Osteoblast (primary cell): Measurements from ENCODE around the gene MRGPRE. TPM values are rescaled to one million over a fixed set of nuclear protein-coding genes. Genes with fewer than 3 reads are reported as not detected.

Source experiments
- DNase-seq: peaks from one replicate; pipeline ENCODE4 v3.0.0; 2011; ENCODE audit warnings: low spot score, mixed read lengths; ENCODE audit not compliant: insufficient read length; ENCODE audit errors: missing footprints
- H2AFZ ChIP-seq: 2 replicates; pipeline ENCODE4 v1.6.0; 2011; ENCODE audit warnings: mild to moderate bottlenecking, low read length
- H3K27ac ChIP-seq: 2 replicates; pipeline ENCODE4 v1.5.1; 2011; ENCODE audit warnings: mild to moderate bottlenecking, low read depth, low read length, moderate library complexity
- H3K27me3 ChIP-seq: 2 replicates; pipeline ENCODE4 v1.6.0; 2012; ENCODE audit warnings: mild to moderate bottlenecking, control low read depth, inconsistent platforms, low read length, moderate library complexity; ENCODE audit not compliant: insufficient read depth
- H3K36me3 ChIP-seq: 2 replicates; pipeline ENCODE4 v1.5.1; 2011; ENCODE audit warnings: mild to moderate bottlenecking, low read length, control low read depth, moderate library complexity; ENCODE audit not compliant: insufficient read depth
- H3K4me1 ChIP-seq: 2 replicates; pipeline ENCODE4 v1.5.1; 2011; ENCODE audit warnings: mild to moderate bottlenecking, low read length, control low read depth, moderate library complexity; ENCODE audit not compliant: insufficient read depth
- H3K4me2 ChIP-seq: 2 replicates; pipeline ENCODE4 v1.6.0; 2011; ENCODE audit warnings: mild to moderate bottlenecking, low read length; ENCODE audit not compliant: insufficient read depth
- H3K4me3 ChIP-seq: fragments of 200-600 bp; sonication (generic); 3 replicates; pipeline ENCODE4 v1.5.1; 2012; ENCODE audit warnings: mild to moderate bottlenecking, low read length, inconsistent platforms; ENCODE audit not compliant: insufficient read depth
- H3K79me2 ChIP-seq: 2 replicates; pipeline ENCODE4 v1.6.0; 2012; ENCODE audit warnings: mild to moderate bottlenecking, low read length, control low read depth, inconsistent platforms; ENCODE audit not compliant: insufficient read depth
- H3K9me3 ChIP-seq: 2 replicates; pipeline ENCODE4 v1.5.1; 2011; ENCODE audit warnings: low read depth, low read length, control low read depth
- H4K20me1 ChIP-seq: 2 replicates; pipeline ENCODE4 v1.6.0; 2012; ENCODE audit warnings: mild to moderate bottlenecking, low read length, control low read depth; ENCODE audit not compliant: insufficient read depth
- CTCF ChIP-seq: IDR thresholded peaks from 2 replicates; pipeline ENCODE4 v1.5.1; 2011; ENCODE audit warnings: mild to moderate bottlenecking, low read depth, low read length, moderate library complexity; ENCODE audit errors: extremely low read depth
- total RNA-seq: library from RNA; depleted of rRNA; stranded (reverse); fragments of >200 nt; gene quantifications from 2 replicates; pipeline ENCODE4 v1.2.3, GENCODE V29; 2012

Gene MRGPRE
- total RNA-seq, 1 donor = under 0.01 TPM

- H3K36me3 ChIP-seq = no peaks in the 10 kb centered on the region
- no peaks in the 10 kb centered on the region for H3K9me3 ChIP-seq
- no peak overlapping the region for H3K4me2 ChIP-seq
- H3K4me3 ChIP-seq = no peak overlapping the region
- no peaks in the 10 kb centered on the region for H4K20me1 ChIP-seq
- no peaks in the 10 kb centered on the region for H3K4me1 ChIP-seq
- no peaks in the 10 kb centered on the region for H3K79me2 ChIP-seq
- H3K27me3 ChIP-seq = peaks cover 40% of the 10 kb centered on the region
- no peak overlapping the region for H3K27ac ChIP-seq
- DNase-seq = peak; percentile 78
- TF ChIP-seq CTCF = no peak
- H2AFZ ChIP-seq = no peak overlapping the region
These were observed 31.7 kb downstream of the MRGPRE start for GRCh38 chr11:3200388-3201111.

GRCh38 chr11:3199537-3200295, 32.5 kb downstream of the MRGPRE start:
- TF ChIP-seq CTCF = no peak
- H2AFZ ChIP-seq = no peak overlapping the region
- no peak overlapping the region for H3K4me2 ChIP-seq
- peak; percentile 80 for DNase-seq
- H3K27ac ChIP-seq = no peak overlapping the region
- no peaks in the 10 kb centered on the region for H4K20me1 ChIP-seq
- H3K36me3 ChIP-seq = no peaks in the 10 kb centered on the region
- H3K4me1 ChIP-seq = no peaks in the 10 kb centered on the region
- H3K4me3 ChIP-seq = no peak overlapping the region
- peaks cover 36% of the 10 kb centered on the region for H3K27me3 ChIP-seq
- H3K79me2 ChIP-seq = no peaks in the 10 kb centered on the region
- no peaks in the 10 kb centered on the region for H3K9me3 ChIP-seq

DNA sequence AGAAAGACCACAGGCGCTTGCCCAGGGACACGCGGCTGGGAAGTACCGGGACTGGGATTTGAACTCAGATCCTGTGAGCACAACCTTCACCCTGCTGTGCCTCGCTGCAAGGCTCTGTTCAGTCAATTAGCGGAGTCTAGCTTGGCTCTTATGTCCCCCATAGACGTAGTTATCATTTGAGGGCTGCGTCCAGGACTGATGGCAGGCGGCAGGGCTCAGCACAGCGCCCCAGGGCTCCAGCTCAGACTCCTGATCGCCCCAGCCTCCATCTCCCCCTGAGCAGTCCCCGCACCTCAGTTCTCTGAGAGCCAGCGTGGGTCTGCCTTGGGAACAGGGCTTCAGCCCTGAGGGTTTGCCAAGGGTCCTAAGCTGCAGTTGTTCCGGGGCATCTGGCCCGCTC, 33.4 kb downstream of the MRGPRE start:
- H3K9me3 ChIP-seq = no peaks in the 10 kb centered on the region
- no peaks in the 10 kb centered on the region for H3K79me2 ChIP-seq
- peaks cover 33% of the 10 kb centered on the region for H3K27me3 ChIP-seq
- no peak overlapping the region for H3K4me2 ChIP-seq
- no peaks in the 10 kb centered on the region for H4K20me1 ChIP-seq
- TF ChIP-seq CTCF = no peak
- DNase-seq = peak; percentile 35
- no peak overlapping the region for H2AFZ ChIP-seq
- no peak overlapping the region for H3K4me3 ChIP-seq
- no peaks in the 10 kb centered on the region for H3K4me1 ChIP-seq
- H3K36me3 ChIP-seq = no peaks in the 10 kb centered on the region
- H3K27ac ChIP-seq = no peak overlapping the region

GRCh38 chr11:3197878-3198528, 34.2 kb downstream of the MRGPRE start:
- Histone ChIP-seq H3K4me2 (no peak overlapping the region), H3K9me3 (no peaks in the 10 kb centered on the region), H3K4me3 (no peak overlapping the region), H4K20me1 (no peaks in the 10 kb centered on the region), H3K27ac (no peak overlapping the region), H3K27me3 (peaks cover 25% of the 10 kb centered on the region), H3K4me1 (no peaks in the 10 kb centered on the region), H3K36me3 (no peaks in the 10 kb centered on the region), H2AFZ (no peak overlapping the region), H3K79me2 (no peaks in the 10 kb centered on the region)
- DNase-seq = peak; percentile 73
- TF ChIP-seq CTCF = no peak
